Stimulated activated CD8-positive, alpha-beta memory T cell treated with anti-CD3 and anti-CD28 coated beads, Interleukin-15, amount 100 ng/mL, for 48 hours (primary cell): Measurements from ENCODE around the gene DENND2C.
"Not testable (repeated sequence)": the region's sequence is repeated elsewhere in the genome, so short reads cannot be mapped to it uniquely, and the experiment has no call there.

ENCODE experiments used
- DNase-seq, 2 donors: peaks; one replicate each; pipeline ENCODE4 v3.0.0-alpha.2; 2020; ENCODE audit warnings: low read depth in 2 of 2

The DENND2C gene

GRCh38 chr1:114609026-114609425 is 60.8 kb downstream of the DENND2C start:
- no peak for DNase-seq

GRCh38 chr1:114607223-114607622 is 62.6 kb downstream of the DENND2C start:
- DNase-seq, result no peak

- DNase-seq, result no peak
Observed at GRCh38 chr1:114597949-114598348, 71.9 kb downstream of the DENND2C start.

- no peak for DNase-seq
Observed at GRCh38 chr1:114595602-114596001, 74.2 kb downstream of the DENND2C start.

DNA sequence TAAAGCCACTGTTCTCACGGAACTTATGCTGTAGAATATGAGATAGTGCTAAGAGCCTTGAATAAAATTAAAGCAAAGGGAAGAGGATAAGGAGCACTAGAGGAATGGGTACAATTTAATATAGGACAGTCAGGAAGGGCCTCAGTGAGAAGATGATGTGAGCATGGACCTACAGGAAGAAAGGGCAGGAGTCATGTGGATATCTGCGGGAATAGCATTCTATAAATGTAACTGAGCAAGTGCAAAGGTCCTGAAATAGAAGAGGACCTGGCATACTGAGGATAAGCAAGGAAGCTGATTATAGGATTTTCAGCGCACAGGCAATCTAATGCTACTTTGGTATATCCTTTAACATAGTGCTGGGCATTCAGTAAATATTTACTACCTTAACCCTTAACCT is 75.8 kb downstream of the DENND2C start:
- DNase-seq, result no peak

- no peak for DNase-seq
Observed at GRCh38 chr1:114589122-114589521, 80.7 kb downstream of the DENND2C start.

DNA sequence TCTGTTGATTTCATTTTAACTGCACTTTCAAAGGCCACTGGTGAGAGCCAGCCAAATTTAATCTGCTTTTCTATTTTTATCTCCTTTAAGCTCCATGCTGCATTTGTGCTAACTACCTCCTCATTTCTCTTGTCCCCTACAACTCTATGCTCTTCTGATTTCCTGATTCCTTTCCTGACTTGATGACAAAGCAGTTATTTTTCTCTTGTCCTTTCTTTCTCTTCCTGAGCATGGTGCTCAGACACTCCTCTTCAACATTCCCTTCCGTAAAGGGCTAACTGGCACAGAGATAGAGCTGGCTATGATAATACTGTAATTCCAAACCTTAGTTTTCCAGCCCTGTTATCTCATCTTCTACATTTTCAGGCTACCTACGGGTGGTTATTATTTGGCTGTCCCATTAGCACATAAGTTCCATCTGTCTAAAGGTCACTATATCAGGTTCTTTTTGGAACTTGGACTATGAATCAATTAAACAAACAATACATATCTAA is 81.6 kb downstream of the DENND2C start:
- no peak for DNase-seq

DNA sequence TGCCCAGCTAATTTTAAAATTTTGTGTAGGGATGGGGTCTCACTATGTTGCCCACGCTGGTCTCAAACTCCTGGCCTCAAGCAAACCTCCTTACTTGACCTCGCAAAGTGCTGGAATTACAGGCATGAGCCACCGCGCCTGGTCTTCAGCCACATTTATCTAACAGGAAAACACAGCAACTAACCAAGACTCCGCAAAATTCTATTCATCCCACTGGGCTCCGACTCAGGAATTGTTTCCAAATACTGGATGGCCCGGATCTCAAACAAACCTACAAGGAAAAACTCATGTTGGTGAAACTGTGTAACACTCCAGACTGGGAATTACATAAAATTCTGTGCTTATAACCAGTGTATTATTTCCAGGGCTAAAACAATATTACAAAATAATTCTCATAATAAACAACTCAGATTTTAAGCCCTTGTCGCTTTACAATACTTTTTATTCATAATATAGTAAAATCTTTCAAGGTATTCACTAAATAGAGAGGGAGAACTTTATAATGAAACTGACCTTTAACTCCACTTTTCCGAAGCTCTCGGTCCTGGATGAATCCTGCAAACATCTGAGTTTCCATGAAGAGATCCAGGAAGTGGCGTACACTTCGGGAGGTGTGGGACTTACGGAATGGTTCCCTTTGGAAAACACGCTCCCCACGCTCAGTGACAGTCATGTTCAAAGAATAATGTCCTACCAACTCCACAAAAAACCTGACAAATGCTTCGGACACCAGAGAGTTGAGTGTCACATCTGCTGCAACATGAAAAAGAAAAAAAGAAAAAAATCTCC is 82.5 kb downstream of the DENND2C start:
- DNase-seq, result no peak

DNA sequence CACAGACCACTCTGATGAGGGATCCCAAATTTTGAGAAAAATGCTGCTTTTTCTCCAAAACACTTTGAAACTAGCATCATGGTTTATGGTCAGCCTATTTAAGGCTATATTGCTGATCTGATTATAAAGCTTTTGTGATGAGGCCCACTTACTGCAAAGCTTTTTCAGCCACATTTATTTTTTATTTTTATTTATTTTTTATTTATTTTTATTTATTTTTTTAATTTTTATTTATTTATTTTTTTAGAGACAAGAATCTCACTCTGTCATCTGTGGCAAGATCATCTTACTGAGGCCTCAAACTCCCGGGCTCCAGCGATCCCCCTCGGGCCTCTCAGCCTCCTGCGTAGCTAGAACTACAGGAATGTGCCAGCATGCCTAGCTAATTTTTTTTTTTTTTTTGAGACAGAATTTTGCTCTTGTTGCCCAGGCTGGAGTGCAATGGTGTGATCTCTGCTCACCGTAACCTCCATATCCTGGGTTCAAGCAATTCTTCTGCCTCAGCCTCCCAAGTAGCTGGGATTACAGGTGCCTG is 83.3 kb downstream of the DENND2C start:
- no peak for DNase-seq

DNA sequence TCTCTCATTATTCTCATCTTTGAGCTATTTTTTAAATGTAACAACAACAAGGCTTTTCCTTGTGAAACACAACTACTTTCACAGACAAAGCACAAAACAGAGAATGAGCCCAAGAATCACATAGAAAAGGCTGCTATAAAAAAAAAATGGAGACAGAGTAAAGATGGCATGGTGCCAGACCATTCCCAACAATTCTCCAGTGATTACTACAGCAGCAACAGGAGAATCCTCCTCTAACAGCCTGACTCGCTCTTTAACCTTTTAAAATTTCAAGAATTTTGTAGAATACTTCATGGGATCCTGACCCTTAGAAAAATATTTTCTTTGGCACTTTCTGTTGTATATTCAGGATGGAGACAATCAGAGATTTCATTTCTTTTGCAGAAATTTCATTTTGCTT is 84.6 kb downstream of the DENND2C start:
- no peak for DNase-seq

GRCh38 chr1:114581335-114582287 is 88.2 kb downstream of the DENND2C start, which contains the start of gene BCAS2:
TSS of gene BCAS2 (minus strand) at chr1:114581615. CDS start at chr1:114581591, 24 bp downstream.
- peak; percentile 88 to 90 for DNase-seq

GRCh38 chr1:114574365-114574764 is 95.5 kb downstream of the DENND2C start:
- no peak for DNase-seq

DNA sequence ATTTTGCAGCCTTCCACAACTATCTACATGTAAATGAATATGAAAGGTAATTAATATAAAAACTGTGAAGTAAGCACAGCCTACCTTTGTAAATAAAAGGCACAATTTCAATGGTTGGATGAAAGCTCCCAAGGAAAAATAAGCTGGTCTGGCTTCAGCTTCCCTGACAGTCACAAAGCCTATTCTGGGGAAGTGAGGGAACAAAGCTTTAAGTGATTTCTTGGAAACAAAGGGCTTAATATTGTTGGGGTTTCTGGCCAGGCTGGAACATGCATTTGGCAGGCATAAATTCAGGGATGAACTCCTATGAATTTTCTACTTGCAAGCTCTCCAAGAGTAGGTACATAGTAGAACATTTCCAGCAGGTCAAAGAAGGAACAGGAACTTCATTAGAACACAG is 105.7 kb downstream of the DENND2C start:
- no peak for DNase-seq

DNA sequence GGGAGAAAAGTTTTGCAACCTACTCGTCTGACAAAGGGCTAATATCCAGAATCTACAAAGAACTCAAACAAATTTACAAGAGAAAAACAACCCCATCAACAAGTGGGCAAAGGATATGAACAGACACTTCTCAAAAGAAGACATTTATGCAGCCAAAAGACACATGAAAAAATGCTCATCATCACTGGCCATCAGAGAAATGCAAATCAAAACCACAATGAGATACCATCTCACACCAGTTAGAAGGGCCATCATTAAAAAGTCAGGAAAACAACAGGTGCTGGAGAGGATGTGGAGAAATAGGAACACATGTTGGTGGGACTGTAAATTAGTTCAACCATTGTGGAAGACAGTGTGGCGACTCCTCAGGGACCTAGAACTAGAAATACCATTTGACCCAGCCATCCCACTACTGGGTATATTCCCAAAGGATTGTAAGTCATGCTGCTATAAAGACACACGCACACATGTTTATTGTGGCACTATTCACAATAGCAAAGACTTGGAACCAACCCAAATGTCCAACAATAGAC is 106.8 kb downstream of the DENND2C start:
- not testable (repeated sequence) for DNase-seq

DNA sequence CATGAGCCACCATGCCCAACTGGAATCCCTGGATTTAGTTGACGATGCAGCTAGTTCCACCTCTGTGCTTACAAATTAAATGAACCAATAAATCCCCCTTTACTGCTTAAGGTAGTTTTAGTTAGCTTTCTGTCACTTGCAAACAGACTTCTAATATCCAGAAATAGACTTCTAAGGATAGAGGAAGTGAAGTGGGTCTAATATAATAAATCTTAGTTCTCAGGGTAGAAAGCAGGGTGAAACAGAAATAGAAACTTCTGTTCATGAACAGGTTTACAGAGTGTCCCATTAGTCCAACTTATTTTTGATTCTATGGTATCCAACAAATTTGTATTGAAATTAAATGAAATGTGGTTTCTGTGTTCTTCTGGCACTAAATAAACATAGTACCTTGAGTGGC is 108.5 kb downstream of the DENND2C start:
- no peak for DNase-seq

DNA sequence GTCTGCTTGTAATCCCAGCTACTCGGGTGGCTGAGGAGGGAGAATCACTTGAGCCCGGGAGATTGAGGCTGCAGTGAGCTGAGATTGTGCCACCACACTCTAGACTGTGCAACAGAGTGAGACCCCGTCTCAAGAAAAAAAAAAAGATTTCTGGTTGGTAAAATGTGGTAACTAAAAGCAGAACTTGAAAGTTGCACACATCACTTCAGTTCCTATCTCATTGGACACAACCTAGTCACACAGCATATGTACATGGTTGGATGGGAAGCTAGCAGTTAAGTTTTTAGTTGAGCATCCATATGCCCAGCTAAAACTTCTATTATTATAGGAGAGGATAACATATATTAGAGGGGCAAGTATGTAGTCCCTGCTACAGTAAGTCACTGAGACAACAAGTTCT is 110.5 kb downstream of the DENND2C start:
- no peak for DNase-seq

GRCh38 chr1:114558544-114558943 is 111.3 kb downstream of the DENND2C start:
- no peak for DNase-seq

DNA sequence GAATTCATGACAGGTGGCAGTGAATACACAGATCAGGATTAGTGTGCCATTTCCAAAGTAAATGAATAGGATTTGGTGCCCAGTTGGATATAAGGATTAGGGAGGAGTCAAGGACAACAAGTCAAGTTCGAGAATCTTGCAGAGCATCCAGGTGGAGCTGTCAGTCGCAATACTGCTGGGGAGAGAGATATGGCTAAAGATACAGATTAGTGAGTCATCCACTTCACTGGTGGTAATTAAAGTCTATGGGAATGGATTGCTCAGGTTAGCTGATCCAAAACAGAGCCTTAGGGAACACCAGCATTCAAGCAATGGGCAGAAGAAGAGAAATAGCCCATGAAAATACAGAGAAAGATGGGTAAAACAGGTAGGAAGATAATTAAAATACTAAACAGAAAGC is 115.3 kb downstream of the DENND2C start:
- no peak for DNase-seq

GRCh38 chr1:114552106-114552639 is 117.7 kb downstream of the DENND2C start:
- no peak for DNase-seq

- DNase-seq, result no peak
Observed at GRCh38 chr1:114551400-114551799, 118.4 kb downstream of the DENND2C start.

- DNase-seq, result no peak
Observed at GRCh38 chr1:114550336-114550735, 119.5 kb downstream of the DENND2C start.

GRCh38 chr1:114549137-114549536 is 120.7 kb downstream of the DENND2C start:
- no peak for DNase-seq
